ENCODE data around the gene PYCR2. TPM values are rescaled to one million over a fixed set of nuclear protein-coding genes. Genes with fewer than 3 reads are reported as not detected.
A peak's percentile ranks its signal among the peaks of the same experiment; 100 is the strongest.

Gene PYCR2
- total and polyA plus RNA-seq, 2 of the 8 experiments (the other 6 are each of a cell fraction or from before 2014, with no cell fraction given), result 79.3 to 84.6 TPM

- FAIRE-seq (no peak), DNase-seq (ENCODE audit: low read depth in 1 of 2, low spot score in 2 of 2) (no peak)
- peak overlapping the region; percentile 22 for H4K91ac ChIP-seq (replicated peaks; ENCODE audit: insufficient read length, low read length)
- ChIA-PET POLR2A (ENCODE audit: partially characterized antibody) (interaction anchor here (1.2 to 2.2 kb wide), 10 partner anchors 13 to 167 kb away, joined by 3 to 8 read pairs (median 4); partner anchors contain the start of genes LEFTY1 and SRP9), CTCF (ENCODE audit: partially characterized antibody) (interaction anchor here (0.5 to 3.1 kb wide), 12 partner anchors 8 to 470 kb away, joined by 3 to 25 read pairs (median 3); no protein-coding TSS in a partner anchor)
- 90% methylated on average over 7 of the region's 7 CpGs; no CpG with 5 or more reads in 1 of the 2 experiments for WGBS, 2 experiments (ENCODE audit: extremely low coverage in 1 of 2, insufficient coverage in 1 of 2, insufficient read length in 1 of 2, insufficient replicate concordance in 2 of 2, low coverage in 1 of 2, low lambda C conversion rate in 2 of 2, missing lambda C conversion rate in 1 of 2)
- H2BK120ac ChIP-seq (replicated peaks; ENCODE audit: low read depth, low read length), result no peak overlapping the region
- H4K5ac ChIP-seq (ENCODE audit: insufficient read length, low read depth, low read length), result no peak overlapping the region
- H3K4ac ChIP-seq (replicated peaks; ENCODE audit: insufficient read length, low read depth, low read length), result no peak overlapping the region
- no peak overlapping the region for H3K4me3 ChIP-seq (ENCODE audit: extremely low read depth in 1 of 4, insufficient read depth in 2 of 4, low read depth in 3 of 4, low read length in 4 of 4)
- peak overlapping the region in 1 of 4 experiments; percentile 70; a peak in 2 of 7 replicates for H3K9ac ChIP-seq (replicated peaks in 1 of 4; ENCODE audit: extremely low read depth in 1 of 4, low read depth in 3 of 4, low read length in 3 of 4)
- H3K27ac ChIP-seq (ENCODE audit: low read depth, low read length), result no peak overlapping the region
- H3K4me2 ChIP-seq (ENCODE audit: insufficient read depth in 1 of 2, low read depth in 2 of 2, low read length in 2 of 2), result peak overlapping the region in 1 of 2 experiments; percentile 21; a peak in 1 of 4 replicates
- TF ChIP-seq SIX5 (IDR thresholded peaks at IDR 0.05; ENCODE audit: low read depth, low read length), result no peak
- TF ChIP-seq RXRA (IDR thresholded peaks at IDR 0.05; ENCODE audit: insufficient read depth, low read depth, low read length), result no peak
- no peak for TF ChIP-seq KDM5A (IDR thresholded peaks at IDR 0.05; ENCODE audit: low read length)
- TF ChIP-seq TBP (IDR thresholded peaks at IDR 0.05; ENCODE audit: low read depth, low read length), result no peak
- no peak for TF ChIP-seq JUND (IDR thresholded peaks at IDR 0.05; ENCODE audit: low read length)
- TF ChIP-seq EGR1 (IDR thresholded peaks at IDR 0.05; ENCODE audit: borderline replicate concordance, low read depth, low read length), result no peak
- TF ChIP-seq TAF7 (optimal IDR thresholded peaks at IDR 0.05; ENCODE audit: borderline replicate concordance, low read depth, low read length), result no peak
- no peak for TF ChIP-seq ATF3 (IDR thresholded peaks at IDR 0.05; ENCODE audit: insufficient read depth, low read depth, low read length)
- TF ChIP-seq MAFK (IDR thresholded peaks at IDR 0.05; ENCODE audit: low read depth, low read length), result no peak
- TF ChIP-seq POU5F1 (IDR thresholded peaks at IDR 0.05; ENCODE audit: low read depth, low read length), result no peak
- no peak for TF ChIP-seq BRCA1 (IDR thresholded peaks at IDR 0.05; ENCODE audit: low read depth, low read length)
- H4K8ac ChIP-seq (ENCODE audit: extremely low read depth, insufficient read depth, low read length), result no peak overlapping the region; the same call in 1 of the 2 replicates
- no peaks in the 10 kb centered on the region for H3K9me3 ChIP-seq (ENCODE audit: insufficient read depth in 2 of 2, low read depth in 1 of 2, low read length in 1 of 2)
- H2BK5ac ChIP-seq (ENCODE audit: low read depth, low read length), result peak overlapping the region; percentile 93
- peak overlapping the region; percentile 95 for H2BK12ac ChIP-seq (ENCODE audit: low read depth, low read length)
- H3K23ac ChIP-seq (ENCODE audit: insufficient read length), result no peak overlapping the region
- 0 out of 2 replicates have a peak overlapping the region, but pooled peaks have one; percentile 19 for H3K18ac ChIP-seq (ENCODE audit: extremely low read depth, low read length)
- no peak overlapping the region for H2AFZ ChIP-seq (ENCODE audit: low read length)
- no peaks in the 10 kb centered on the region for H3K79me2 ChIP-seq (ENCODE audit: control insufficient read depth in 1 of 2, insufficient read depth in 2 of 2, low read length in 2 of 2)
- no peak overlapping the region for H3K14ac ChIP-seq (ENCODE audit: insufficient read length)
- H3K27me3 ChIP-seq (replicated peaks in 1 of 4; ENCODE audit: control insufficient read depth in 3 of 4, extremely low read depth in 1 of 4, insufficient read depth in 3 of 4, low read length in 3 of 4), result peaks cover 0 to 14% (median 9%) of the 10 kb centered on the region in 4 experiments; a peak in 4 of 7 replicates
- no peak overlapping the region; the same call in 1 of the 2 replicates for H2BK20ac ChIP-seq (ENCODE audit: low read length)
- H3K79me1 ChIP-seq (ENCODE audit: low read depth, low read length), result no peaks in the 10 kb centered on the region
- H3K56ac ChIP-seq (replicated peaks; ENCODE audit: insufficient read length, low read depth, low read length), result no peak overlapping the region
- no peaks in the 10 kb centered on the region for H4K20me1 ChIP-seq (replicated peaks in 1 of 2; ENCODE audit: control insufficient read depth in 1 of 2, insufficient read depth in 2 of 2, low read length in 2 of 2)
- no peak overlapping the region for H2BK15ac ChIP-seq (ENCODE audit: low read length)
- no peaks in the 10 kb centered on the region for H3K23me2 ChIP-seq (ENCODE audit: low read depth, low read length)
- peaks cover 6 to 22% (median 13%) of the 10 kb centered on the region in 4 experiments for H3K4me1 ChIP-seq (replicated peaks in 1 of 4; ENCODE audit: control insufficient read depth in 3 of 4, insufficient read depth in 4 of 4, low read length in 3 of 4)
- H3K36me3 ChIP-seq (ENCODE audit: control insufficient read depth in 2 of 4, insufficient read depth in 4 of 4, low read length in 3 of 4), result no peaks in the 10 kb centered on the region
- H2AK5ac ChIP-seq (ENCODE audit: low read depth, low read length), result peak overlapping the region; percentile 98
Measured at GRCh38 chr1:225944951-225945350, 20.9 kb upstream of the PYCR2 start.
